Astrocyte (in vitro differentiated cells and primary cell): Measurements from ENCODE around the gene METTL21A. TPM values are rescaled to one million over a fixed set of nuclear protein-coding genes. Genes with fewer than 3 reads are reported as not detected.

Experiments used
- DNase-seq: peaks from one replicate; pipeline ENCODE4 v3.0.0-alpha.2; 2010; ENCODE audit warnings: low read depth
- FAIRE-seq: peaks from 2 replicates; lab custom pipeline; 2011; peaks lifted over from hg19 to GRCh38; lab: Jason Lieb, UNC
- H2AFZ ChIP-seq: 2 replicates; pipeline ENCODE4 v1.6.0; 2012; ENCODE audit warnings: low read depth, low read length, inconsistent platforms
- H3K27ac ChIP-seq: 2 replicates; pipeline ENCODE4 v1.5.1; 2011; ENCODE audit warnings: low read depth, low read length, inconsistent platforms
- H3K27me3 ChIP-seq: 2 replicates; pipeline ENCODE4 v1.6.0; 2011; ENCODE audit warnings: low read length, inconsistent platforms; ENCODE audit not compliant: insufficient read depth
- H3K36me3 ChIP-seq: 2 replicates; pipeline ENCODE4 v1.5.1; 2011; ENCODE audit warnings: low read length, inconsistent platforms; ENCODE audit not compliant: insufficient read depth
- H3K4me1 ChIP-seq: 2 replicates; pipeline ENCODE4 v1.5.1; 2011; ENCODE audit warnings: low read length, inconsistent platforms; ENCODE audit not compliant: insufficient read depth
- H3K4me2 ChIP-seq: 2 replicates; pipeline ENCODE4 v1.6.0; 2012; ENCODE audit warnings: low read length, inconsistent platforms
- H3K4me3 ChIP-seq: 2 replicates; pipeline ENCODE4 v1.5.1; 2011; ENCODE audit warnings: low read depth, mild to moderate bottlenecking, low read length, inconsistent platforms; ENCODE audit not compliant: insufficient read depth
- H3K79me2 ChIP-seq: 2 replicates; pipeline ENCODE4 v1.6.0; 2012; ENCODE audit warnings: mild to moderate bottlenecking, low read length, inconsistent platforms; ENCODE audit not compliant: insufficient read depth
- H3K9ac ChIP-seq: 2 replicates; pipeline ENCODE4 v1.6.0; 2012; ENCODE audit warnings: mild to moderate bottlenecking, low read length, inconsistent platforms
- H3K9me3 ChIP-seq: 2 replicates; pipeline ENCODE4 v1.5.1; 2012; ENCODE audit warnings: low read depth, mild to moderate bottlenecking, low read length, inconsistent platforms; ENCODE audit not compliant: insufficient read depth
- H4K20me1 ChIP-seq: 2 replicates; pipeline ENCODE4 v1.6.0; 2012; ENCODE audit warnings: low read length, inconsistent platforms; ENCODE audit not compliant: insufficient read depth
- H3K27ac Mint-ChIP-seq: one replicate; pipeline ENCODE4 v1.8.0; 2021; ENCODE audit warnings: mild to moderate bottlenecking, mixed read lengths; ENCODE audit not compliant: unreplicated experiment
- H3K27me3 Mint-ChIP-seq: one replicate; pipeline ENCODE4 v1.8.0; 2021; ENCODE audit warnings: low read depth, mixed read lengths; ENCODE audit not compliant: unreplicated experiment
- H3K36me3 Mint-ChIP-seq: one replicate; pipeline ENCODE4 v1.8.0; 2021; ENCODE audit warnings: low read depth, mixed read lengths; ENCODE audit not compliant: unreplicated experiment
- H3K4me1 Mint-ChIP-seq: one replicate; pipeline ENCODE4 v1.8.0; 2021; ENCODE audit warnings: low read depth, mixed read lengths; ENCODE audit not compliant: unreplicated experiment
- H3K4me3 Mint-ChIP-seq: one replicate; pipeline ENCODE4 v1.8.0; 2021; ENCODE audit warnings: mild to moderate bottlenecking, moderate library complexity, mixed read lengths; ENCODE audit not compliant: unreplicated experiment
- H3K9me3 Mint-ChIP-seq: one replicate; pipeline ENCODE4 v1.8.0; 2021; ENCODE audit warnings: mild to moderate bottlenecking, mixed read lengths; ENCODE audit not compliant: unreplicated experiment
- EZH2 ChIP-seq: IDR thresholded peaks from 2 replicates; pipeline ENCODE4 v1.6.1; 2012; ENCODE audit warnings: mild to moderate bottlenecking, low read length, inconsistent platforms; ENCODE audit not compliant: insufficient read depth
- total RNA-seq: library from RNA; stranded (reverse); gene quantifications from 2 replicates; pipeline ENCODE4 v1.2.1, GENCODE V29; 2021
- TF ChIP-seq, protein P1 (sequence below): IDR thresholded peaks from 2 replicates; pipeline ENCODE4 v1.5.1; 2011; ENCODE audit warnings: low read depth, mild to moderate bottlenecking, inconsistent platforms, low read length, moderate library complexity; ENCODE audit not compliant: insufficient read depth

The METTL21A gene
- total RNA-seq, 1 donor from 2014 or later: 16.1 TPM

DNA sequence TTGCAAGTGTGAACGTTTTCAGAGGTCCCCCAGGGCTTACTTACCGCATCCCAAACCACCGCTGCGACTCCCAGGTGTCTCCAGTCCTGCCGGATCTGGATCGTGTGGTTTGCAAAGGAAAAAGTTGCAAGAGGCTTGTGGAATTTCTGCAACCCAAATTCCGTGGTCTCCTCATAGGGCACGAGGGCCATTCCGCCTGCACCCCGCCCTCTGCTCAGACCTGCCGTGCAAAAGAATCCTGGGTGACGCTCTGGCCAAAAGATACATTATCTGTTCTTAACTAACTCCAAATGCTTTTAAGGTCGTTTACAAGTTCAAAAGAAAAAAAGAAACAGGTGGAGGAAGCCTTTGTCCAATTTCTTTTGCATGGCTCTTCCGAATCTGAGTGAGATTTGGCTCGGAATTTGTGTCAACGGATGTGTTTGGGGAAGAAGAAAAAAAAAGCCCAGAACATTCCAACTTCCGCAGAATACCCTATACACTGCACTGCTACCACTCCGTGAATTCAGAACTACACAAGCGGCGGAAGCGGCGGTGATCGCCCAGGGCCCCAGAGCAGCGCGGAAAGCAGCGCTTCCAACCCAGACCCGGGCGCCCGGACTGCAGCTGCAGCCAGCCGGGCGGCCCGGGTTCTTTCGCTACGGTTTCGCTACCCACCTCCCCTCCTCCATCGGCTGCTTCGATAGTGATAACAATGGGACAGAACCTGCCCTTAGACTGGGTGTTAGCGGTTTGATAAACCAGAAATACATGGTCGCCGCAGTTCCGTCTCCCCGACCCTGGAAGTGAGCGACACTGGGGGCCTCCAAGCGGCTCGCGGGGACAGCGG, 795 bp downstream of the METTL21A start:
- H3K9me3 Mint-ChIP-seq: no peaks in the 10 kb centered on the region
- no peaks in the 10 kb centered on the region for H4K20me1 ChIP-seq

GRCh38 chr2:207621501-207622039, 3.6 kb downstream of the METTL21A start:
- DNase-seq (no peak), FAIRE-seq (no peak)
- H2AFZ ChIP-seq: no peak overlapping the region
- no peak overlapping the region for H3K4me2 ChIP-seq
- no peaks in the 10 kb centered on the region for H3K9me3 ChIP-seq
- no peaks in the 10 kb centered on the region for H4K20me1 ChIP-seq
- Mint-ChIP-seq H3K36me3 (peaks cover 1% of the 10 kb centered on the region), H3K27ac (no peak overlapping the region), H3K27me3 (no peaks in the 10 kb centered on the region), H3K4me1 (peaks cover 17% of the 10 kb centered on the region), H3K9me3 (no peaks in the 10 kb centered on the region), H3K4me3 (no peak overlapping the region)
- TF ChIP-seq EZH2: no peak
- TF ChIP-seq, protein P1, sequence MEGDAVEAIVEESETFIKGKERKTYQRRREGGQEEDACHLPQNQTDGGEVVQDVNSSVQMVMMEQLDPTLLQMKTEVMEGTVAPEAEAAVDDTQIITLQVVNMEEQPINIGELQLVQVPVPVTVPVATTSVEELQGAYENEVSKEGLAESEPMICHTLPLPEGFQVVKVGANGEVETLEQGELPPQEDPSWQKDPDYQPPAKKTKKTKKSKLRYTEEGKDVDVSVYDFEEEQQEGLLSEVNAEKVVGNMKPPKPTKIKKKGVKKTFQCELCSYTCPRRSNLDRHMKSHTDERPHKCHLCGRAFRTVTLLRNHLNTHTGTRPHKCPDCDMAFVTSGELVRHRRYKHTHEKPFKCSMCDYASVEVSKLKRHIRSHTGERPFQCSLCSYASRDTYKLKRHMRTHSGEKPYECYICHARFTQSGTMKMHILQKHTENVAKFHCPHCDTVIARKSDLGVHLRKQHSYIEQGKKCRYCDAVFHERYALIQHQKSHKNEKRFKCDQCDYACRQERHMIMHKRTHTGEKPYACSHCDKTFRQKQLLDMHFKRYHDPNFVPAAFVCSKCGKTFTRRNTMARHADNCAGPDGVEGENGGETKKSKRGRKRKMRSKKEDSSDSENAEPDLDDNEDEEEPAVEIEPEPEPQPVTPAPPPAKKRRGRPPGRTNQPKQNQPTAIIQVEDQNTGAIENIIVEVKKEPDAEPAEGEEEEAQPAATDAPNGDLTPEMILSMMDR: no peak
- no peak overlapping the region for H3K9ac ChIP-seq
- no peaks in the 10 kb centered on the region for H3K27me3 ChIP-seq
- H3K36me3 ChIP-seq: peaks cover 2% of the 10 kb centered on the region
- H3K79me2 ChIP-seq: peaks cover 6% of the 10 kb centered on the region
- no peak overlapping the region for H3K4me3 ChIP-seq
- peaks cover 26% of the 10 kb centered on the region for H3K4me1 ChIP-seq
- H3K27ac ChIP-seq: no peak overlapping the region

More for the DNA sequence above, 795 bp downstream of the METTL21A start:
- H3K9me3 ChIP-seq: no peaks in the 10 kb centered on the region
- H3K27me3 Mint-ChIP-seq: peaks cover 3% of the 10 kb centered on the region
- H3K9ac ChIP-seq: peak overlapping the region; percentile 90
- H3K4me3 Mint-ChIP-seq: peak overlapping the region; percentile 91
- H3K36me3 ChIP-seq: no peaks in the 10 kb centered on the region
- no peaks in the 10 kb centered on the region for H3K27me3 ChIP-seq
- no peaks in the 10 kb centered on the region for H3K36me3 Mint-ChIP-seq
- H3K4me1 Mint-ChIP-seq: peaks cover 5% of the 10 kb centered on the region
- peak overlapping the region; percentile 92 for H2AFZ ChIP-seq
- DNase-seq (peak; percentile 61), FAIRE-seq (no peak)
- peaks cover 11% of the 10 kb centered on the region for H3K4me1 ChIP-seq
- TF ChIP-seq EZH2: no peak
- TF ChIP-seq, protein P1: no peak
- peak overlapping the region; percentile 86 for H3K27ac ChIP-seq
- H3K79me2 ChIP-seq: peaks cover 6% of the 10 kb centered on the region
- peak overlapping the region; percentile 99 for H3K4me2 ChIP-seq
- peak overlapping the region; percentile 78 for H3K27ac Mint-ChIP-seq
- peak overlapping the region; percentile 81 for H3K4me3 ChIP-seq

GRCh38 chr2:207619764-207620203, 5.4 kb downstream of the METTL21A start:
- Mint-ChIP-seq H3K4me1 (peaks cover 21% of the 10 kb centered on the region), H3K36me3 (peaks cover 5% of the 10 kb centered on the region), H3K9me3 (no peaks in the 10 kb centered on the region), H3K27ac (peak overlapping the region; percentile 48), H3K27me3 (no peaks in the 10 kb centered on the region), H3K4me3 (no peak overlapping the region)
- Histone ChIP-seq H3K4me3 (no peak overlapping the region), H3K27me3 (no peaks in the 10 kb centered on the region), H3K4me1 (peaks cover 25% of the 10 kb centered on the region), H3K4me2 (no peak overlapping the region), H4K20me1 (no peaks in the 10 kb centered on the region), H3K9ac (no peak overlapping the region), H3K36me3 (peaks cover 2% of the 10 kb centered on the region), H3K9me3 (no peaks in the 10 kb centered on the region), H3K79me2 (peaks cover 6% of the 10 kb centered on the region), H2AFZ (no peak overlapping the region), H3K27ac (no peak overlapping the region)
- no peak for FAIRE-seq
- no peak for DNase-seq
- TF ChIP-seq, protein P1: no peak
- no peak for TF ChIP-seq EZH2
